OCI-LY7 (cell line): ENCODE measurements around the gene PREP. TPM values are rescaled to one million over a fixed set of nuclear protein-coding genes. Genes with fewer than 3 reads are reported as not detected.

Source experiments
- BruUV-seq: library from RNA; stranded (reverse); fragments of 400-500 nt; replicated peaks from 2 replicates; lab custom pipeline; 2021; lab: Mats Ljungman, UMichigan
- CTCF ChIA-PET: fragments of 300-600 bp; sonication (Branson Sonifier 250); formaldehyde crosslinking; loops from one replicate; lab custom pipeline; 2022; ENCODE audit warnings: antibody characterized with exemption; ENCODE audit not compliant: unreplicated experiment; lab: Charles Lee
- POLR2A ChIA-PET: fragments of 300-600 bp; sonication (Branson Sonifier 250); formaldehyde crosslinking; loops from one replicate; lab custom pipeline; 2022; ENCODE audit warnings: antibody characterized with exemption; lab: Charles Lee
- DNase-seq: peaks from one replicate; pipeline ENCODE4 v3.0.0-alpha.2; 2015; ENCODE audit warnings: low spot score
- H2AFZ ChIP-seq: fragments of 200-600 bp; sonication (generic), shearing (Covaris generic); 2 replicates; pipeline ENCODE4 v1.6.1; 2014; ENCODE audit warnings: mild to moderate bottlenecking, antibody characterized with exemption, low read length, moderate library complexity
- H3K27ac ChIP-seq: fragments of 200-600 bp; sonication (generic); 2 replicates; pipeline ENCODE4 v1.5.1; 2014; ENCODE audit warnings: mixed run types, low read depth, mild to moderate bottlenecking, moderate library complexity, low read length, inconsistent platforms; ENCODE audit not compliant: poor library complexity, severe bottlenecking
- H3K36me3 ChIP-seq: fragments of 200-600 bp; sonication (generic); 2 replicates; pipeline ENCODE4 v1.6.1; 2014; ENCODE audit warnings: mild to moderate bottlenecking, antibody characterized with exemption, low read length, moderate library complexity, mixed read lengths; ENCODE audit not compliant: insufficient read depth
- H3K4me1 ChIP-seq: fragments of 200-600 bp; sonication (generic); 2 replicates; pipeline ENCODE4 v1.5.1; 2014; ENCODE audit warnings: mild to moderate bottlenecking, low read length; ENCODE audit not compliant: insufficient read depth, poor library complexity, severe bottlenecking
- H3K4me2 ChIP-seq: fragments of 200-600 bp; sonication (generic); 2 replicates; pipeline ENCODE4 v1.6.1; 2014; ENCODE audit warnings: mild to moderate bottlenecking, low read length
- H3K4me3 ChIP-seq: fragments of 200-600 bp; sonication (generic); 2 replicates; pipeline ENCODE4 v1.5.1; 2014; ENCODE audit warnings: mild to moderate bottlenecking, low read depth, low read length; ENCODE audit not compliant: poor library complexity, severe bottlenecking
- H3K79me2 ChIP-seq: fragments of 200-600 bp; sonication (generic); 2 replicates; pipeline ENCODE4 v1.6.1; 2016; ENCODE audit warnings: low read depth, mild to moderate bottlenecking, low read length, moderate library complexity, mixed read lengths; ENCODE audit not compliant: insufficient read depth
- H3K9me2 ChIP-seq: fragments of 200-600 bp; sonication (generic); 2 replicates; pipeline ENCODE4 v1.6.1; 2016; ENCODE audit warnings: mild to moderate bottlenecking, low read length, mixed read lengths; ENCODE audit not compliant: insufficient read depth
- H3K9me3 ChIP-seq: fragments of 200-600 bp; sonication (generic); 2 replicates; pipeline ENCODE4 v1.6.1; 2014; ENCODE audit warnings: mild to moderate bottlenecking, mixed run types, low read length, mixed read lengths
- H4K20me1 ChIP-seq: fragments of 200-600 bp; sonication (generic); 2 replicates; pipeline ENCODE4 v1.6.1; 2014; ENCODE audit warnings: mild to moderate bottlenecking, antibody characterized with exemption, low read length, moderate library complexity, mixed read lengths; ENCODE audit not compliant: insufficient read depth
- CTCF ChIP-seq: fragments of 200-600 bp; sonication (generic); conservative IDR thresholded peaks from 2 replicates; pipeline ENCODE4 v1.5.1; 2014; ENCODE audit warnings: mild to moderate bottlenecking, antibody characterized with exemption, low read length, moderate library complexity, mixed read lengths
- EZH2phosphoT487 ChIP-seq: fragments of 200-600 bp; sonication (generic); IDR thresholded peaks from 2 replicates; pipeline ENCODE4 v1.6.1; 2018; ENCODE audit warnings: low read depth, borderline replicate concordance, mild to moderate bottlenecking, mixed run types, antibody characterized with exemption, low read length, moderate library complexity, mixed read lengths
- intact Hi-C: fragments of 100-400 bp; cut with micrococcal nuclease; formaldehyde crosslinking; loops from one replicate; pipeline ENCODE4 v1.10.0; 2022; ENCODE audit not compliant: unreplicated experiment
- total RNA-seq, 2 experiments: library from RNA; depleted of rRNA in 1 of 2; stranded (reverse); fragments of >200 nt in 1 of 2; shearing (Covaris generic) in 1 of 2; gene quantifications; 2 replicates each; pipeline ENCODE4 v1.2.3, GENCODE V29; 2014 to 2022

PREP gene
- total RNA-seq, 2 experiments from 2014 or later: 10.4 to 27.0 TPM

- H3K9me3 ChIP-seq: no peaks in the 10 kb centered on the region
- no peaks in the 10 kb centered on the region for H3K4me1 ChIP-seq
- ChIA-PET CTCF (no interaction called here), POLR2A (interaction anchor here (0.7 to 1.2 kb wide), 3 partner anchors 11 to 22 kb away, joined by 3 to 4 read pairs (median 3); no protein-coding TSS in a partner anchor)
- H3K79me2 ChIP-seq: no peaks in the 10 kb centered on the region
- TF ChIP-seq CTCF (no peak), EZH2phosphoT487 (no peak)
- H3K4me2 ChIP-seq: no peak overlapping the region
- DNase-seq: no peak
- no peaks in the 10 kb centered on the region for H3K9me2 ChIP-seq
- H3K36me3 ChIP-seq: peaks cover 39% of the 10 kb centered on the region
- no peaks in the 10 kb centered on the region for H4K20me1 ChIP-seq
- intact Hi-C loops: no loop called here
- H2AFZ ChIP-seq: no peak overlapping the region
- no peak overlapping the region for H3K27ac ChIP-seq
- no TSS peak for BruUV-seq
- H3K4me3 ChIP-seq: no peak overlapping the region
These were observed 45.7 kb downstream of the PREP start for GRCh38 chr6:105357165-105357564.

- peaks cover 31% of the 10 kb centered on the region for H3K36me3 ChIP-seq
- intact Hi-C loops: no loop called here
- no peak for DNase-seq
- H3K4me2 ChIP-seq: no peak overlapping the region
- no peak for TF ChIP-seq EZH2phosphoT487
- no peak for TF ChIP-seq CTCF
- no peaks in the 10 kb centered on the region for H3K9me2 ChIP-seq
- H3K79me2 ChIP-seq: no peaks in the 10 kb centered on the region
- no peak overlapping the region for H3K4me3 ChIP-seq
- ChIA-PET CTCF (no interaction called here), POLR2A (no interaction called here)
- no TSS peak for BruUV-seq
- no peak overlapping the region for H3K27ac ChIP-seq
- H4K20me1 ChIP-seq: no peaks in the 10 kb centered on the region
- no peaks in the 10 kb centered on the region for H3K4me1 ChIP-seq
- H3K9me3 ChIP-seq: no peaks in the 10 kb centered on the region
- no peak overlapping the region for H2AFZ ChIP-seq
These were observed 50.8 kb downstream of the PREP start for GRCh38 chr6:105352037-105352617.

- TF ChIP-seq EZH2phosphoT487: no peak
- no peak for TF ChIP-seq CTCF
- ChIA-PET CTCF (no interaction called here), POLR2A (interaction anchor here (0.7 to 0.9 kb wide), 3 partner anchors 10 to 155 kb away, joined by 3 to 8 read pairs (median 3); no protein-coding TSS in a partner anchor)
- no peak overlapping the region for H2AFZ ChIP-seq
- intact Hi-C loops: no loop called here
- DNase-seq: no peak
- H3K79me2 ChIP-seq: no peaks in the 10 kb centered on the region
- H3K27ac ChIP-seq: no peak overlapping the region
- no peak overlapping the region for H3K4me2 ChIP-seq
- no peaks in the 10 kb centered on the region for H3K4me1 ChIP-seq
- no peaks in the 10 kb centered on the region for H4K20me1 ChIP-seq
- no TSS peak for BruUV-seq
- H3K4me3 ChIP-seq: no peak overlapping the region
- no peaks in the 10 kb centered on the region for H3K9me2 ChIP-seq
- H3K9me3 ChIP-seq: no peaks in the 10 kb centered on the region
- H3K36me3 ChIP-seq: peaks cover 27% of the 10 kb centered on the region
These were observed 54.0 kb downstream of the PREP start for GRCh38 chr6:105348897-105349296.
